ENCODE results near the gene PRKRA.

- TF ChIP-seq CTCF (IDR thresholded peaks at IDR 0.05; ENCODE audit: low read depth, low read length, poor library complexity, severe bottlenecking) (no peak), EZH2phosphoT487 (IDR thresholded peaks at IDR 0.05; ENCODE audit: borderline replicate concordance, low read length) (no peak)
These were observed 48.7 kb upstream of the PRKRA start for GRCh38 chr2:178499640-178500039.
